H9 (cell line): ENCODE results near the gene SQSTM1. TPM values are rescaled to one million over a fixed set of nuclear protein-coding genes. Genes with fewer than 3 reads are reported as not detected.

Experiments
- DNase-seq: peaks from one replicate; pipeline ENCODE4 v3.0.0-alpha.2; 2017
- H2AFZ ChIP-seq: one replicate; pipeline ENCODE4 v1.6.1; 2013; ENCODE audit warnings: mild to moderate bottlenecking, low read length, control low read depth, moderate library complexity
- H2AK5ac ChIP-seq: 2 replicates; pipeline ENCODE4 v1.6.1; 2013; ENCODE audit warnings: low read length, control low read depth, mixed read lengths; ENCODE audit not compliant: insufficient read length
- H2BK120ac ChIP-seq: one replicate; pipeline ENCODE4 v1.6.1; 2013; ENCODE audit warnings: low read depth, mild to moderate bottlenecking, low read length, control low read depth, inconsistent platforms; ENCODE audit not compliant: poor library complexity, severe bottlenecking
- H2BK12ac ChIP-seq: 2 replicates; pipeline ENCODE4 v1.6.1; 2013; ENCODE audit warnings: low read length, control low read depth, mixed read lengths, low read depth; ENCODE audit not compliant: insufficient read length
- H2BK15ac ChIP-seq: 2 replicates; pipeline ENCODE4 v1.6.1; 2013; ENCODE audit warnings: low read depth, low read length, control low read depth
- H2BK20ac ChIP-seq: one replicate; pipeline ENCODE4 v1.6.1; 2013; ENCODE audit warnings: low read depth, mild to moderate bottlenecking, low read length, control low read depth, inconsistent platforms; ENCODE audit not compliant: poor library complexity, severe bottlenecking
- H2BK5ac ChIP-seq: 2 replicates; pipeline ENCODE4 v1.6.1; 2013; ENCODE audit warnings: low read length, control low read depth, mixed read lengths; ENCODE audit not compliant: insufficient read length
- H3K14ac ChIP-seq: 2 replicates; pipeline ENCODE4 v1.6.1; 2013; ENCODE audit warnings: low read length, control low read depth; ENCODE audit not compliant: insufficient read depth
- H3K18ac ChIP-seq: 2 replicates; pipeline ENCODE4 v1.6.1; 2013; ENCODE audit warnings: low read depth, mild to moderate bottlenecking, mixed read lengths, low read length, control low read depth; ENCODE audit not compliant: insufficient read length
- H3K23ac ChIP-seq: 2 replicates; pipeline ENCODE4 v1.6.1; 2013; ENCODE audit warnings: low read length, control low read depth, mixed read lengths, low read depth; ENCODE audit not compliant: insufficient read length
- H3K23me2 ChIP-seq: 2 replicates; pipeline ENCODE4 v1.6.1; 2013; ENCODE audit warnings: low read depth, mild to moderate bottlenecking, mixed read lengths, low read length, control low read depth; ENCODE audit not compliant: insufficient read length, poor library complexity, severe bottlenecking
- H3K27ac ChIP-seq: 2 replicates; pipeline ENCODE4 v1.5.1; 2013; ENCODE audit warnings: low read length, control low read depth, mixed read lengths, low read depth; ENCODE audit not compliant: insufficient read length
- H3K27me3 ChIP-seq: 2 replicates; pipeline ENCODE4 v1.6.1; 2013; ENCODE audit warnings: low read length, control low read depth, inconsistent platforms; ENCODE audit not compliant: insufficient read depth
- H3K4ac ChIP-seq: 2 replicates; pipeline ENCODE4 v1.6.1; 2013; ENCODE audit warnings: low read depth, mild to moderate bottlenecking, control low read depth, inconsistent platforms, low read length, moderate library complexity
- H3K4me1 ChIP-seq: 2 replicates; pipeline ENCODE4 v1.6.1; 2013; ENCODE audit warnings: low read length, control low read depth, inconsistent platforms; ENCODE audit not compliant: insufficient read depth
- H3K4me2 ChIP-seq: 2 replicates; pipeline ENCODE4 v1.6.1; 2013; ENCODE audit warnings: low read length, control low read depth, mixed read lengths; ENCODE audit not compliant: insufficient read length, insufficient read depth
- H3K56ac ChIP-seq: 2 replicates; pipeline ENCODE4 v1.6.1; 2013; ENCODE audit warnings: low read depth, mild to moderate bottlenecking, mixed read lengths, low read length, control low read depth; ENCODE audit not compliant: insufficient read length
- H3K79me1 ChIP-seq: 2 replicates; pipeline ENCODE4 v1.6.1; 2013; ENCODE audit warnings: low read depth, mild to moderate bottlenecking, moderate library complexity, low read length, control low read depth, inconsistent platforms; ENCODE audit not compliant: insufficient read depth, poor library complexity, severe bottlenecking
- H3K79me2 ChIP-seq: 2 replicates; pipeline ENCODE4 v1.6.1; 2013; ENCODE audit warnings: low read length, control low read depth, inconsistent platforms; ENCODE audit not compliant: insufficient read depth
- H3K9ac ChIP-seq: 2 replicates; pipeline ENCODE4 v1.6.1; 2013; ENCODE audit warnings: low read length, control low read depth, mixed read lengths; ENCODE audit not compliant: insufficient read length; ENCODE audit errors: extremely low read depth
- H3K9me3 ChIP-seq: one replicate; pipeline ENCODE4 v1.6.1; 2013; ENCODE audit warnings: low read depth, low read length, inconsistent platforms; ENCODE audit not compliant: control insufficient read depth
- H3T11ph ChIP-seq: one replicate; pipeline ENCODE4 v1.6.1; 2013; ENCODE audit warnings: mild to moderate bottlenecking, low read length, control low read depth, inconsistent platforms
- H4K20me1 ChIP-seq: one replicate; pipeline ENCODE4 v1.6.1; 2013; ENCODE audit not compliant: control insufficient read depth, insufficient read length, insufficient read depth
- H4K5ac ChIP-seq: 2 replicates; pipeline ENCODE4 v1.6.1; 2013; ENCODE audit warnings: low read depth, mild to moderate bottlenecking, mixed read lengths, low read length, control low read depth; ENCODE audit not compliant: insufficient read length
- H4K8ac ChIP-seq: replicated peaks from 2 replicates; pipeline ENCODE4 v1.6.1; 2013; ENCODE audit warnings: low read length, control low read depth, mixed read lengths, low read depth; ENCODE audit not compliant: insufficient read length
- H4K91ac ChIP-seq: 2 replicates; pipeline ENCODE4 v1.6.1; 2013; ENCODE audit warnings: low read depth, mild to moderate bottlenecking, moderate library complexity, mixed read lengths, low read length, control low read depth; ENCODE audit not compliant: insufficient read length
- H3K27ac Mint-ChIP-seq, 3 experiments: 2 replicates in 2 of 3; 3 replicates in 1 of 3; pipeline ENCODE4 v1.8.0; 2020 to 2021; ENCODE audit warnings: mixed read lengths in 3 of 3, mild to moderate bottlenecking in 1 of 3, moderate library complexity in 1 of 3
- H3K27me3 Mint-ChIP-seq: 2 replicates; pipeline ENCODE4 v1.8.0; 2021; ENCODE audit warnings: low read depth, mild to moderate bottlenecking, moderate library complexity, mixed read lengths
- H3K36me3 Mint-ChIP-seq, 3 experiments: 2 replicates in 2 of 3; 3 replicates in 1 of 3; pipeline ENCODE4 v1.8.0; 2020 to 2021; ENCODE audit warnings: low read depth in 3 of 3, mixed read lengths in 3 of 3; ENCODE audit not compliant: insufficient read depth in 1 of 3
- H3K4me1 Mint-ChIP-seq, 2 experiments: 2 replicates each; pipeline ENCODE4 v1.8.0; 2020; ENCODE audit warnings: mixed read lengths in 2 of 2
- H3K4me3 Mint-ChIP-seq, 2 experiments: 2 replicates in 1 of 2; 3 replicates in 1 of 2; pipeline ENCODE4 v1.8.0; 2020 to 2021; ENCODE audit warnings: mild to moderate bottlenecking in 2 of 2, mixed read lengths in 2 of 2, moderate library complexity in 1 of 2
- H3K9me3 Mint-ChIP-seq, 2 experiments: 2 replicates in 1 of 2; 3 replicates in 1 of 2; pipeline ENCODE4 v1.8.0; 2020; ENCODE audit warnings: mild to moderate bottlenecking in 2 of 2, mixed read lengths in 2 of 2, moderate library complexity in 1 of 2
- CTCF ChIP-seq: fragments of 200-600 bp; sonication (generic); conservative IDR thresholded peaks from 3 replicates; pipeline ENCODE4 v1.8.0; 2021; ENCODE audit warnings: antibody characterized with exemption, mild to moderate bottlenecking
- WGBS: extraction: QIAGEN DNeasy Blood & Tissue Kit; methylation state at CpG from one replicate; pipeline ENCODE4 v1.1.7; 2013; ENCODE audit warnings: missing lambda C conversion rate, low lambda C conversion rate, mixed read lengths; ENCODE audit not compliant: insufficient read length; ENCODE audit errors: extremely low coverage; 5-methylcytosine and 5-hydroxymethylcytosine counted together
- total RNA-seq: library from RNA; stranded (reverse); gene quantifications from 2 replicates; pipeline ENCODE4 v1.2.1, GENCODE V29; 2021

The SQSTM1 gene
- total RNA-seq, 1 experiment from 2014 or later, result 144 TPM

GRCh38 chr5:179772351-179772750 is 48.4 kb upstream of the SQSTM1 start:
- Histone ChIP-seq H2BK15ac (no peak overlapping the region), H3K27me3 (no peaks in the 10 kb centered on the region), H3K14ac (no peak overlapping the region), H3K9me3 (no peaks in the 10 kb centered on the region), H4K20me1 (peaks cover 2% of the 10 kb centered on the region), H2BK20ac (no peak overlapping the region), H3K23ac (no peak overlapping the region), H3K79me1 (no peaks in the 10 kb centered on the region), H2BK12ac (no peak overlapping the region), H2AFZ (no peak overlapping the region), H2AK5ac (no peak overlapping the region), H3T11ph (no peak overlapping the region), H4K5ac (no peak overlapping the region), H2BK5ac (no peak overlapping the region), H3K56ac (no peak overlapping the region), H3K79me2 (no peaks in the 10 kb centered on the region), H3K23me2 (no peaks in the 10 kb centered on the region), H3K27ac (no peak overlapping the region), H4K91ac (no peak overlapping the region), H3K18ac (no peak overlapping the region), H3K4me2 (no peak overlapping the region), H3K4me1 (no peaks in the 10 kb centered on the region), H3K9ac (no peak overlapping the region), H2BK120ac (no peak overlapping the region), H3K4ac (no peak overlapping the region), H4K8ac (no peak overlapping the region)
- TF ChIP-seq CTCF, result no peak
- no peak overlapping the region for H3K4me3 Mint-ChIP-seq
- no peaks in the 10 kb centered on the region for H3K4me1 Mint-ChIP-seq
- H3K36me3 Mint-ChIP-seq, result peaks cover 51 to 84% (median 79%) of the 10 kb centered on the region in 3 experiments; a peak in 6 of 7 replicates
- no peaks in the 10 kb centered on the region for H3K9me3 Mint-ChIP-seq
- peak overlapping the region in 1 of 3 experiments; percentile 27; a peak in 1 of 7 replicates for H3K27ac Mint-ChIP-seq
- H3K27me3 Mint-ChIP-seq, result no peaks in the 10 kb centered on the region
- DNase-seq, result no peak
- WGBS, result no CpG with 5 or more reads among the region's 6 CpGs
